G401 (cell line): Measurements from ENCODE around the gene KIAA1549. TPM values are rescaled to one million over a fixed set of nuclear protein-coding genes. Genes with fewer than 3 reads are reported as not detected.
A peak's percentile ranks its signal among the peaks of the same experiment; 100 is the strongest.

Source experiments
- DNase-seq: peaks from one replicate; pipeline ENCODE4 v3.0.0-alpha.2; 2015; ENCODE audit warnings: low spot score
- in situ Hi-C: cut with HindIII; loops from 2 replicates; pipeline ENCODE4 v1.10.0; 2016; ENCODE audit warnings: low sequenced_read_pairs, mixed read lengths
- total RNA-seq: library from RNA; depleted of rRNA; stranded (reverse); fragments of >200 nt; shearing (Covaris generic); gene quantifications from 2 replicates; pipeline ENCODE4 v1.2.3, GENCODE V29; 2014

The KIAA1549 gene
- total RNA-seq, 1 experiment from 2014 or later: 1.3 TPM

DNA sequence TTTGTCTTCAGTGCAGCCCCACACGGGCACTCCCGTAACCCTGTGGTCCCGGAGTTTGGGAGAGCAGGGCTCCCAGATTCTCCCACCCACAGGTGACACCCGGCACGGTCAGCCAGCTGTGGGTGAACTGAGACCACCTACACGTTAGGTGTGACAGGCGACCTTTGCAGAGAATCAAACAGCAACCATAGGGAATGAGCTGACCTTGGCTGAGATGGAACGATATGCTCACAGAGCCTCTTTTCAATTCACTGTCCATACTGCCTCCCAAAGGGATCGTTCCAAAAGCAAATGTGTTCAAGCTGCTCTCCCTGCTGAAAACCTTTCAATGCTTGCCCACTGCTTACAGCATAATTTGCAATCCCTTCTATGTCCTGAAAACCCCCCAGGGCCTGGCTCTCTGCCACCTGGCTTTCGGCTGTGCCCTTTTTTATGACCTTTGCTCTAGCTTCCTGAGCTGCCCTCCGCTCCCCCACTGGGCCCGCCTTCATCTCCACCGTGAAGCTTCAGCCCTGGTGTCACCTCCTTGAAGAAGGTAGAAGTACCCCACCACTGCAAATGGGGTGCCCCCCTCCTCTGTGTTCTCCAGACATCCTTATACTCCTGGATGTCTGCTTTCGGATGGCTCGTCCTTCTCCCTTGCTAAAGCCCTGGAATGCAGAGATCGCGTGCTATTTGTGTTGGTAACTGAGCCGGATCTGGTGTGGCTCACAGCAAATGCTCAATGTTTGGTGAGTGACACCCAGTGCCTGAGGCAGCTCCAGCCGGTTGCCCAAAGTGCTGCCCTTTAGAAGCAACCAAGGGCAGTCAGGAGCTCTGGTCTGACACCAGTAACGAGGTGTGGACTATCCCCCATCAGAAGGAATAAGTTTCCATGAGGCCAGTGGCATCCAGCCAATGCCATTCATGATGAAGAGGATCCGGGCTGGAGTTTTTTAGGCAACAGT, 90.4 kb downstream of the KIAA1549 start:
- in situ Hi-C loops: no loop called here
- peak; percentile 5 for DNase-seq

DNA sequence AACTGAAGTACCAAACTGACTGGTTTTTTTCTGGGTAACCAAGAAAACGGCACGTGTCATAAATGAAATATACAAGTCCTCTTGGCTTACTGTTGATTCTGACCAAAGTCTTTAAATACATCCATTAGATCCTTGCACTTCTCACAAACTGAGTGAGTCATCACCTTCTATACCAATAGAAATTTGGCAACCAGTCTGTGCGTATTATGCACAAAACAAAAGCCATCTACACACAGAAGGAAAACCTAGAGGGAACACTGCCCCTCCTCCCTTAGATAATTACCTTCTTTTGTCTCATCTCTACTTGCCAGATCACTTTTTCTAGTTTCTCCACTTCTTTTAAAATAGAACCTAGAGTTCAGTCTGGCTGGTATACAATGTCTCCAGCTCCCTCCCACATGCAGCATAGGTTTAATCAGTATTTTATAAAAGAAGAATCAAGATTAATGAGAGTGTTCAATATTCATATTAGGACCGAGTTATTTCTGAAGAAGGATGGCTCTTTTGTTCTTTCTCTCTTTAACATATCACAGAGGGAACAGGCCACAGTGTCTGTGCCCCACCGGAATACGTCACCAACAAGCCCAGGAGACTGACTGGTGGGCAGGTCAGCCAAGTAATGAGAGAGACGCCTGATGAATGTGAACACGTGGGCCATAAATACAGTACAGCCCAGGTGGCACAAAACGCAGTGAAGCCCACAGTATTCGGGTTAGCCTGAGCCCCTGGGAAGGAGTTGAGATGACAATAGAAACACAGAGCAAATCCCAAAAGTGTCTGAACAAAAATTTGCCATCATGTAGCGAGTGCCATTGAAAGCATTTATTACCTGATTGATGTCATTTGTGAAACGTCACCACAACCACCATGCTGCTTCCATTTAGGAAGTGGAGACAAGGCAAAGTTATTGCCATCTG, 91.3 kb downstream of the KIAA1549 start:
- no peak for DNase-seq
- in situ Hi-C loops: no loop called here

DNA sequence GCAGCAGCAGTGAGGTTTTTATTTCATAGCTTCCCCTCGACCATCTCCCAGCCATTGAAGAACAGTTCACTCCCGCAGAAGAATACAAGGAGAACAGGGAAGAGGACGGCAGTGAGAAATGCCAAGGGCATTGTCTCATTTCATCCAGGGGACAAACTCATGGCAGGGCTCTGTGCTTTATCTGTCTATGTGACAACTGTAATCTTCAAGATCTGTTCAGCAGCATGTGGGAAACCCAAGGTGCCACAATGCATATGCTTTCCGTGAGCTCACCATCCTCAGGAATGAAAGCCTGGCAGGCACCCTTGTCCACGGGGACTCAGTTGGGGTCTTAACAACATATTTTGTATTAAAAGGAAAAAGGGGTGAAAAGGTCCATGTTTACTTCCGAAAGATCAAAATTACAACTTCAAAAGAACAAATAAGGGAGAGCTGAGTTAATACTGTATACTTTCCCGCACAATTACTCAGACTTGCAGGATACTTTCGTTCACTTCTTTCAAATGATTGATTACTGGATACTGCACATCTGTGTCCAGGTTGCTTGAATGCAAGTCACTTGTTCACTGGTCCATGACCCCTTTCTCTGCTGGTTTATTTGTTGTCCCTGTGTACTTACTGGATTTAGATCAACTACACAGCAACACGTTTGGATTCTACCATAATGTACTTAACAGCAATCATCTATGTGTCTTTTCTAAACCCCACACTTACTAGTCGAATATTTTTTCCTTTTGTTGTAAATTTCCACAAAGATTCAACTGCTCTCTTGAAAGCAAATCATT, 93.1 kb downstream of the KIAA1549 start:
- in situ Hi-C loops: no loop called here
- DNase-seq: no peak

DNA sequence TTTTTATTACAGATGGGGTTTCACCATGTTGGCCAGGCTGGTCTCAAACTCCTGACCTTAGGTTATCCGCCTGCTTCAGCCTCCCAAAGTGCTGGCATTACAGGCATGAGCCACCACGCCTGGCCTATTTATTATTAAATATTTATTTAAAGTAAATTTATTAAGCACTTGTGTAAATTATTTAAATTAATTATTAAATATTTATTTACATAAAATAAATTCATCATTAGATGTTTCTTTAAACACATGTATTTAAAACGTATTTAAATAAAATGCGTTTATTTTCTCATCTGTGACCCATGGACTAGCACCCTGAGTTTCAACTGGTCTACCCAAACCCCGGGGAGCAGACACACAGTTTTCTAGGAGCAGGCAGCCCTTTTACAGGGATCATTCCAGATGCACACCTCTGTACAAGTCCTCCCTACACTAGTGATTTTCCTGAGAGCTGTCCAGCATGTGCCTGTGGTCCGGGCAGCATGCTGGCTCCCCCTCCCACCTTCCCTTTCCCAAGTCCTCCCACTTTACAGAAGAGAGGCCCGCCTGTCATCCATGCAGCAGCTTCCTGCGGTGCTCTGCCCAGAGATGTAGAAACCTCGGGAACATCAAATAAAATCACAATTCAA, 94.0 kb downstream of the KIAA1549 start:
- no peak for DNase-seq
- in situ Hi-C loops: no loop called here

DNA sequence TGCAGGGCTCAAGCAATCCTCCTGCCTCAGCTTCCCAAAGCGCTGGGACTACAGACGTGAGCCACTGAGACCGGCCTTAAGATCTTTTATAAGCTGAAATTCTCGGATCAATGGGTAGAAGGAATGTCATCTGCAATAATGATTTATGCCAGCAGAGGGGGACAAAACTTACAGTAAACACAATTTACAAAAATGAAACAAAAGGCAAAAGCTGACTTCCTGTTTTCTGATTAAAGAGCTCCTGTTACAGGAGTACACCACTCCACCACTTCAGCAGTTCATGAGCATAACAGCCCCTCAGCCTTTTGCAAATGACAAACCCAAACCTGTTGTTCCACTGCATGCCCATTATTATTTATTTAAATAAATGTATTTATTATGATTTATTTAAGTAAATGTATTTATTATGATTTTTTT, 94.7 kb downstream of the KIAA1549 start:
- DNase-seq: peak; percentile 10
- in situ Hi-C loops: no loop called here

DNA sequence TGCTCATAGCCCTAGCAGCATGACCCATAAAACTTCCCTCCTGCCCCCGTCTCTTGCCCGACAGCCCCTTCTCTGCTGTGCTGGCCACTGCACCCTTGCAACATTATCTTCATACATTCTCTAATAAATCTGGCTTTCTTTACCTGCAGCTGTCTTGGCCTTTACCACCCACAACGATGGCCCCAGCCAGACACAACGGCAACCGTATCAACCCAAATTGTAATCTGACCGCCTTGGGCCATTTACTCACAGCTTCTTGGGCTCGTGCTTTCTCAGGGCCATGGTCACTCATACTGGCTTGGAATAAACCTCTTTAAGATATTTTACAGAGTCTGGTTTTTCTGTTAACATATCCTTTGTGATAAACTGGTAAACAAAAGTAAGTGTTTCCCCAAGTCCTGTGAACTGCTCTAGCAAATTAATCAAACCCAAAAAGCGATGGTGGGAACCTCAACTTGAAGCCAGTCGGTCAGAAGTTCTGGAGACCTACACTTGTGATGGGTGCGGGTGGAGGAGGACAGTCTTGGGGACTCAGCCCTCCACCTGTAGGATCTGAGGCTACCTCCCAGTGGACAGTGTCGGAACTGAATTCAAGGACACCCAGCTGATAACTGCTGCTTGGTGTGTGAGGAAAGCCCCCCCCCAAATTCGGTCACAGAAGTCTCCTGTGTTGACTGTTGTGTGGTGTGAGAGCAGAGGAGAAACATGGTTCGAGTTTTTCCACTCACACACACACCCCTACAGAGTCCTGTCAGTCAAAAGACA, 95.6 kb downstream of the KIAA1549 start:
- in situ Hi-C loops: no loop called here
- DNase-seq: no peak

DNA sequence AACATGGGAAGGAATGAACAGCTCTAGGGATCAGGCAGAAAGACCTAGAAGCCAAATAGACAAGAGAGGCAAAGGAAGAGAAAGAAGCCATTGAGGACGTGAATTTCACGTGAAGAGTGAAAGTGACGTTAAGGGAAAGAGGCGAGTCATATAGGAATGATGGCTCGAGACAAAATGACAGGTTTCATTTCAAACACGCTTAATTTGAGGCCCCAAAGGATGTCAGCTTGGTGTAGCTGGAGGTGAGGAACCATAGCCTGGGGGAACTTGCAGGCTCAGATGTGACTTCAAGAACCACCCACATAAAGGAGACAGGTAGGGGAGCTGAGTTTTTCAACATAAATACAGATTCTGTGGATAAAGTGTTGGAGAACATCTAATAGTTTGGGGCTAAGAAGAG, 98.9 kb downstream of the KIAA1549 start:
- DNase-seq: no peak
- in situ Hi-C loops: no loop called here

DNA sequence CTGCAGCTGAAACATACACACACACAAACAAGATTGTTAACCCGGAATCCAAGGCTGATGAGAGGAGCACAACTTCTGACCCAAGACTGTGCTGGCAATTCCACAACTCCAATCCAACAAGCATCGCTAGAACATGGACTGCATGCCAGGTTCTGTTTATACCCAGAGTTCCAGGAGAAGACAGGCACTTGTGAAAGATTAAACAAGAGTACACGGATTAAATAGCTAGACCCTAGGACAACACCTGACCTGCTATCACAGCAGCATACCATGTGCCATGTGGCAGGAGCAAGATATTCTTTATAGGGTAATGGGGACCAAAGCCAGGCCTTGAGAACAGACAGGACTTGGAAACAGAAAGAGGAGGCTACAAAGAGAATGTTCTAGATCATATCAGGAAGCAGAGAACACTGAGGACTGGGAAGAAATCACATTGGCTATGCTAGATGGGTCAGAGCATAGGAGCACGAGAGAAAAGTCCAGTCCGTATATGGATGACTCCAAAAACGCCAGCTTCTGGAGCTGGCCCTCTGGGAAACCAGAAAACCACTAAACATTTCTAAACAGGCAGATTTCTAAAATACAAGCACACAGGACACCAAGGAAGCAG, 99.5 kb downstream of the KIAA1549 start:
- in situ Hi-C loops: no loop called here
- DNase-seq: no peak

DNA sequence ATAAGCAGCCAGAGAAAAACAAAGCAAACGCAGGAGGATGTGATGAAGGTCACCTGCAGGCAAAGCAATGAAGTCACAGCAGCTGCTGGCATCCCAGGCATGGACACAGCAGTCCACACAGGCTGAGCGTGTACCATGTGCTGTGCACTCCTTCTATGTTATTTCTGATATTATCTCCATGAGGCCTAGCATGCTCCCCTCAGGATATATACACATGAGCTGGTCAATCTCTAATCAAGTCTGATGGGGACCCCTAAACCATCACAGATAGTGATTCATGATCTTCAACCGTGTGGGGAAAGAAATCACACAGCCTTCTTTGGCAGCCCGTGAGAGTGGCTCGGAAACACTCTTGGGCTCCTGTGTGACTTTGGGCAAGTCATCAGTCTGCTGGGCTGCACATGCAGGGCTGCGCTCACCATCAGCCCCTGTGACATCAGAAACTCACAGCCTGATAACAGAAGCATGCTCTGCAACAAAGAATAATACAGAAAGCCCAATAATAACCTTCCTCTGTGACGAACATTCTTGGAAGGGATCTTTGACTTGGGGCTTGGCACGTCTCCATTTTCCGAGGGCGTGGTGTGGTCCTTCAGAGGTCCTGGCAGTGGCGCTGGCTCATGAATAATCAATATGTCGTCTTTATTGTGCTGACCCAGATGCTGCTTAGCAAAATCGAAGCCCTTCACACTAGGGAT, 100.2 kb downstream of the KIAA1549 start:
- in situ Hi-C loops: no loop called here
- no peak for DNase-seq

DNA sequence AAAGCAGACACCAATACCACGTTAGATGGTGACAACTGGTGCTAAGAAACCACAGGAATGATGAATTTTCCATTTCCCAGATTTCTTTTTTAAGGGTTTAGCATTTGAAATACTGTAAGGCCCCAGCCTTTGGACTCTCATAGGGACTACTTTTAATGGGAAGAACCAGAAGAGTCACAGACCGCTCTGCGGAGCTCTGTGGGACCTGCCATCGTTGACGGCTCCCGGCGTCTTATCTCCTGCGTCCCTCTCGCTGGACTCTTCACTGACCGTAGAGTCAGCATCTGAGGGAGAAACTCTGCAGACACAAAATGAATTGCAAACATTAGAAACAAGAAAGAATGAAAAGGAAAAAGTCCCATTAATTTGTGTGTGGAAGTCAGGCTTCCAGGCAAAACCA, 101.8 kb downstream of the KIAA1549 start:
- no peak for DNase-seq
- in situ Hi-C loops: no loop called here

DNA sequence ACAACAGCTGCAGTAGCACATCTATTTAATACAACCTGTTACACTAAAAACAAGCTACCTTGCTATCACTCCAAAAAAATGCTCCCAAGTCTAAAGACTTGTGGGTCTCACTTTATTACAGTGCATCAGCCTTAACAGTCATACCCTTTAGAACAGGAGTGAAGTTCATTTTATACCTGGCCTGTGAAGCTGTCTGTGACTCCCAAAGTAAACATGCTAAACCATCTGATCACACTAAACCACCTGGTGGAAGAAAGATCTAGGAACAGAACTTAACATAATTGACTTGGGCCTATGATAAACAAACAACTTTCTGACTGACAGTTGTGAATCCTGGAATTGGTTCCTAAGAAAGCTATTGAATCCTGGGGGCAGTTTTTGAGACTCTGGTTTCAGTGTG, 102.3 kb downstream of the KIAA1549 start:
- in situ Hi-C loops: no loop called here
- no peak for DNase-seq

DNA sequence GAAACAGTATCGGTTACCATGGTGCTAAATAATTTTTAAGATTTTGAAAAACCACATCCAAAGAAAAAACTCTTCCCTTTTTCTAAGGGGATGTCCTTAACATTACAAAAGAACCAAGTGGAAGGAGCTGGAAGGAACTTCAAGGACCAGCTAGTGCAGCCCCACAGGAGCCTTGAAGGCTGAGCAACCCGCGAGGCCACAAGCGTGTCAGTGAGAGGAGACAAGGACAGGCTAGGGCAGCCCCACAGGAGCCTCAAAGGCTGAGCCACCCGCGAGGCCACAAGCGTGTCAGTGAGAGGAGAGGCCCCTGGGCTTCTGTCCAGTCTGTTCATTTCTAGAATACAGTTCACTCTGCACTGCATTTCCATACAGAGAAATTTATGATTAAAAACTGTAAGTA, 103.1 kb downstream of the KIAA1549 start:
- in situ Hi-C loops: no loop called here
- no peak for DNase-seq

DNA sequence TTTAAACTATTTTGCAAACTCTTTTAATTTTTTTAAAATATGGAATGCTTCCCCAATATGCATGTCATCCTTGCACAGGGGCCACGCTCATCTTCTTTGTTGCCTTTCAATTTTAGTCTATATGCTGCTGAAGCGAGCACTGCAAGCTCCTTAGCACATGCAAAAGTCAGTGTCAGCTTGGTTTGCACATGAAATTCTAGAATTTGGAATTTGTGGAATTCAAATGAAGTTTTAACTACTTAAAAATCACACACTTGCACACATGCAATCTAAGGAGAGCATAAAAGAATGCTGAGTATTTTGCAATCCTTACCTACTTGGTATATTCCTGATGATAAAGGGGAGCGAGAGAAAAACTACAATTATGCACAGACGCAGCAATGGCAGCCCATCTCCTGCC, 104.9 kb downstream of the KIAA1549 start:
- in situ Hi-C loops: no loop called here

DNA sequence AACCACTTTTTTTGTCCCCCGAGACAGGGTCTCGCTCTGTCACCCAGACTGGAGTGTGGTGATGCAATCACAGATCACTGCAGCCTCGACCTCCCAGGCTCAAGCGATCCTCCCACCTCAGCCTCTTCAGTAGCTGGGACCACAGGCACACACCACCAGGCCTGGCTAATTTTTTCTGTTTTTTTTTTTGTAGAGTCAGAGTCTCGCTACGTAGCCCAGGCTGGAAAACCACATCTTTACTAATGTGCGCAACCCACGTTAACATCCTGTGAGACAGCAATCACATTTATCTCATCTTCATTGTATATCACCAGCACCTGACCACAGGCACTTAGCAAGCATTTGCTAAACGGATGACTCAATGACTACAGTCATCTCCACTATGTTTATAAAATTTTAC, 105.4 kb downstream of the KIAA1549 start:
- DNase-seq: no peak

More for the DNA sequence above, 104.9 kb downstream of the KIAA1549 start:
- no peak for DNase-seq

DNA sequence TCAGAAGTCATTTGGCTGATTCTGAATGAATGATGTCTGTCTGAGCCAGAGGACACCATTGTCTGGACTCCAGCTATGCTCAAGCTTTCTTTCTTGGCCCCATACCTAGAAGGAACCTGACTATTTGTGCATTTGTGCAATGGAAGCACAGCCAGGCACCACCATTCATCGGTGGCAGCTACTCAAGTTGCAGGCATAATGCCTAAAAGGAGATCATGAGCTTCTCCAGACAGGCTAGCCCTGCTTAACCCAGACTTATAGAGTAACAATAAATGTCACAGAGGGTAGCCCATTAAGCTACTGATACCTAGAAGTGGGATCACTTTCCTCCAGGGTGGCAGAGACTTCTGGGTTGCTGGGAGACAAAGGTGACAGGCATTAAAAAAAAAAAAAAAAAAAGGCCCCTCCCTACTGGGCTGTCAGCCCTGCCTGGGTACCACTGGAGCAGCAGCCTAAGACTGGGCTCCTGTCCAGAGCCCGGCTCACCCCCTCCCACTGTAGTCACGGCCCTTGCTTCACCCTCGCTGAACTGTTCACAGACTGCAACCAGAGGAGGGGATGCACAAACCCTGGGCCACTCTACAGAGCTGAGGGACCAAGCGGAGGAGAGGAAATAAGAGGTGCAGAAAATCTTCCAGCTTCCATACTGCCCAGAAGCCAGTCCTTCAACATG, 107.8 kb downstream of the KIAA1549 start:
- in situ Hi-C loops: no loop called here
- no peak for DNase-seq

More for the DNA sequence above, 105.4 kb downstream of the KIAA1549 start:
- in situ Hi-C loops: no loop called here

DNA sequence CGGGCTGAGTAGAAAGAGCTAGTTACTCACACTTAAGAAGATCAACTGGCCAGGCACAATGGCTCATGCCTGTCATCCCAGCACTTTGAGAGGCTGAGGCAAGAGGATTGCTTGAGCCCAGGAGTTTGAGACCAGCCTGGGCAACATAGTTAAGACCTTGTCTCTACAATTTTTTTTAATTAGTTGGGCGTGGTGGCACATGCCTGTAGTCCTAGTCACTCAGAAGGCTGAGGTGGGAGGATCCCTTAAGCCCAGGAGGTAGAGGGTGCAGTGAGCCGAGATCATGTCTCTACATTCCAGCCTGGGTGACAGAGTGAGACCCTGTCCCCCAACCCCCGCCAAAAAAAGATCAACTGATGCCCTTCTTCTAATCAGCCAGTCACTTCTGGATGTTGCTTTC, 108.6 kb downstream of the KIAA1549 start:
- in situ Hi-C loops: no loop called here
- DNase-seq: no peak

DNA sequence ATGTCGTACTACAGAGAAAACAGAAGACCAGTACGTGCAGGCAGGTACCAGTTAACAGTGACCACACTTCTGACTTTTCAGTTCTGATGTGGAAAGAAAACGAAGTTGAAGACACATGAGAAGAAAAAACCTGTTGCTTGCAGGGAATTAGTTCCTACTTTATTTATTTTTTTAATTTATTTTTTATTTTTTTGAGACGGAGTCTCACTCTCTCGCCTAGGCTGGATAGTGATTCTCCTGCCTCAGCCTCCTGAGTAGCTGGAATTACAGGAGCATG, 109.4 kb downstream of the KIAA1549 start:
- no peak for DNase-seq
- in situ Hi-C loops: no loop called here
